Transverse colon (tissue), 4 donors: ENCODE measurements around the gene GPR150.

ENCODE experiments used
- POLR2A ChIP-seq: fragments of 450-650 bp; IDR thresholded peaks from one replicate; pipeline ENCODE4 v1.6.1; 2016; ENCODE audit warnings: antibody characterized with exemption, mild to moderate bottlenecking, moderate library complexity
- POLR2AphosphoS5 ChIP-seq, 3 donors: sonication (generic); formaldehyde crosslinking; IDR thresholded peaks; one replicate each; pipeline ENCODE4 v1.6.1; 2016; ENCODE audit warnings: antibody characterized with exemption in 3 of 3
- TF ChIP-seq, protein P1 (sequence below), 5 experiments: fragments of 200-600 bp in 3 of 5; fragments of 450-650 bp in 2 of 5; sonication (generic) in 3 of 5; IDR thresholded peaks; 1 replicate in 2 of 5; 2 replicates in 3 of 5; pipeline ENCODE4 v1.5.1; 2016 to 2017; ENCODE audit warnings: antibody characterized with exemption in 5 of 5, inconsistent platforms in 3 of 5, mild to moderate bottlenecking in 2 of 5, moderate library complexity in 1 of 5

- TF ChIP-seq, protein P1, sequence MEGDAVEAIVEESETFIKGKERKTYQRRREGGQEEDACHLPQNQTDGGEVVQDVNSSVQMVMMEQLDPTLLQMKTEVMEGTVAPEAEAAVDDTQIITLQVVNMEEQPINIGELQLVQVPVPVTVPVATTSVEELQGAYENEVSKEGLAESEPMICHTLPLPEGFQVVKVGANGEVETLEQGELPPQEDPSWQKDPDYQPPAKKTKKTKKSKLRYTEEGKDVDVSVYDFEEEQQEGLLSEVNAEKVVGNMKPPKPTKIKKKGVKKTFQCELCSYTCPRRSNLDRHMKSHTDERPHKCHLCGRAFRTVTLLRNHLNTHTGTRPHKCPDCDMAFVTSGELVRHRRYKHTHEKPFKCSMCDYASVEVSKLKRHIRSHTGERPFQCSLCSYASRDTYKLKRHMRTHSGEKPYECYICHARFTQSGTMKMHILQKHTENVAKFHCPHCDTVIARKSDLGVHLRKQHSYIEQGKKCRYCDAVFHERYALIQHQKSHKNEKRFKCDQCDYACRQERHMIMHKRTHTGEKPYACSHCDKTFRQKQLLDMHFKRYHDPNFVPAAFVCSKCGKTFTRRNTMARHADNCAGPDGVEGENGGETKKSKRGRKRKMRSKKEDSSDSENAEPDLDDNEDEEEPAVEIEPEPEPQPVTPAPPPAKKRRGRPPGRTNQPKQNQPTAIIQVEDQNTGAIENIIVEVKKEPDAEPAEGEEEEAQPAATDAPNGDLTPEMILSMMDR (IDR thresholded peaks at IDR 0.05), result no peak
- TF ChIP-seq POLR2A (no peak), POLR2AphosphoS5 (IDR thresholded peaks at IDR 0.05) (no peak)
Measured at GRCh38 chr5:95649274-95649673, 29.4 kb downstream of the GPR150 start.
